Activated CD8-positive, alpha-beta memory T cell treated with anti-CD3 and anti-CD28 coated beads for 48 hours (primary cell): ENCODE measurements around the gene TBCD.
"Not testable (repeated sequence)": the region's sequence is repeated elsewhere in the genome, so short reads cannot be mapped to it uniquely, and the experiment has no call there.

Source experiments
- DNase-seq, 3 experiments: peaks; one replicate each; pipeline ENCODE4 v3.0.0-alpha.2; 2020; ENCODE audit warnings: low read depth in 2 of 3, low spot score in 2 of 3

Gene TBCD

GRCh38 chr17:82729479-82730260 is 22.2 kb upstream of the TBCD start:
- no peak for DNase-seq

- no peak for DNase-seq
Observed at GRCh38 chr17:82732118-82732743, 19.6 kb upstream of the TBCD start.

DNA sequence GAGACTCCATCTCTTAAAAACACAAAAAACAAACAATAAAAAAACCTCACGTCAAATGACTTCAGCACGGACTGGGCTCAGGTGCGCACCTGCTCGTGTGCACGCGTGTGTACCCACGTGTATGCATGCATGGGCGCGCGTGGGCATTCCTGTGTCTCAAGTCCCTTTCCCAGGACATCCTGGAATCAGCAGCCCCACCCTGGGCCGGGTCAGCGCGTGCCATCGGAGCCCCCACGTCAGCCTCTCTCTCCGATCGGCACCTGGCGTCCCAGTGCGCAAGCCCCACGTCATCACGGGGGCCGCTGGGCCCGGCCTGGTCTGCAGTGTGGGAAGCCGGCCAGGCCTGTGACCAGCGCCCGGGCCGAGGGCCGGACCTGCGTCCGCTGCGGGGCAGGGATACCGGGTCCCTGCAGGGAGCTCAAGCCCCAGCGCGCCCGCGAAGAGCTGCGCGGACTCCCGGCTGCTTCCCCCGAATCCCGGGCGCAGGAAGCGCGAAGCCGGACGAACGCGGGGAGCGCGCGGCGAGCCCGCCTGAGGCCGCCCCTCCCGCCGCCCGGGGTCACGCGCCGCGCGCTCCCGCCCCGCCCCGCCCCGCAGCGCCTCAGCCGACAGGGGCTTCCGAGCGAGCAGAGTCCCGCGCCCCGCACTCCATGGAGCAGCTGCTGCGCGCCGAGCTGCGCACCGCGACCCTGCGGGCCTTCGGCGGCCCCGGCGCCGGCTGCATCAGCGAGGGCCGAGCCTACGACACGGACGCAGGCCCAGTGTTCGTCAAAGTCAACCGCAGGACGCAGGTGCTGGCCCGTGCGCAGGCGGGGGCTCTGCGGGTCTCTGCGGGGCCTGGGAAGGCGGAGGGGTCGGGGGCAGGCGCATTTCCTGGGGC is 16.6 kb upstream of the TBCD start, which contains the start of gene FN3K:
TSS of gene FN3K (plus strand) at position 629 of the 880 bp plus-strand sequence. CDS start at position 651, 22 bp downstream.
- DNase-seq = no peak

DNA sequence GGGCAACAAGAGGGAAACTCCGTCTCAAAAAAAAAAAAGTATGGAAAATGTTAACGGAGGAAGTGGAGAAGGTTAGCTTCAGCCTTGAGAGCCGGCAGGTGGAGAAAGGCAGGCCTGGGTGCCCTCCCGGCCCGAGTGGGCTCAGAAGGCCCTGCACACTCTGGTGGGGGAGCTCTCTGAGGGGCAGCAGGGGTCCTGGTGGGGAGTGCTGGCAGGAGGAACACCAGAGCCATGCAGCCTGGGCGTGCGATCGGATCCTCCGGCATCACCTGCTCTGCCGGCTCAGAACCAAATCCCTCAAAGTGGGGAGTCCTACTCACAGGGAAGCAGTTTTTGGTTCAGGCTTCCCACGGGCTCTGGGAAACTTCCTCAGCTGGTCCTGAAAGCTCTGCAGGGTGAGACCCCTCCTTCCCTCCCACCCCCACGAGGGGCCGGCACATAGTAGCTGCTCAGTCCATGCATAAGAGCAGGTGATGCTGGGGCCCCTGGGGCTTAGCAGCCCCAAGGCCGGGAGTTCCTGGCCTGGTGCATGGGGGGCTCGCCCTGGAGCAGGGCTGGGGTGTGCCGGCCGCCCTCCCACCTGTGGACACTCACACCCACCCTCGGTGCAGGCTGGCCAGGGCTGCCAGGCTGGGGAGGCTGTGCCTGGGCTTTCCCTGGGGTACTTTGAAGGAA is 15.2 kb upstream of the TBCD start:
- DNase-seq = no peak

- DNase-seq = no peak
Observed at GRCh38 chr17:82737967-82738877, 13.6 kb upstream of the TBCD start.

DNA sequence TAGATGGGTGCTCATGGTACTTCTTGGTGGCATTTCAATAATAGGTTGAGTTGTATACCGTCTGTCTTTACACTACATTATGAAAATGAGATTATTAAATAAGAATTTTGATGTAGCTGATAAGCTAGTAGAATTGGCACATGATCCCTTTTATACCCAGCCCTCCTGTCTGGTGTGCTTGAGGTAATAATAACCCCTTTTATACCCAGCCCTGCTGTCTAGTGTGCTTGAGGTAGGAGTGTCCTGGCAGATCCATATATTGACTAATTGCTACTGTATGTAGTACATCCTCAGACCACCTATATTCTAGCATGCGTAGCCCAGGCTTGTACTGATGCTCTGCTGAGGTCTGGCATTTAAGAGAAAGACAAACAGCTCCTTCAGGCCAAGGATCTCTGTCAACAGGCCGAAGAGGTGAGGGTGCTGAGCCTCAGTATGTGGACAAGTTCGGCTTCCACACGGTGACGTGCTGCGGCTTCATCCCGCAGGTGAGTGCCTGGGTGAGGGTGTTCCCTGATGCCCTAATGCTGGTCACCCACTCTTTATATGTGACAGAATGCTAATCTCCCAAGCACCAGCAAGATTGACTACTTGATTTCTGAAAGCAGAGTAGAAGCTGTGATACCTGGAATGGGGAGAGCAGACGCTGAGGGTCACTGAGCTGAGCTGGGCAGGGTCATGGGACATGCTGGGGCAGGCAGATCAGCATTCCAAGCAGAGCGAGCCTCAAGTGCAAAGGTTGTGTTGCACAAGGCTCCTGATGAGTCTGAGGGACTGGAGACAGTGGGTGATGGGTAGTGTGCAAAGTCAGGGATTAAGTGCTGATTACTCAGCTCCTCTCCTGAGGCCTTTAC is 10.7 kb upstream of the TBCD start:
- no peak for DNase-seq

DNA sequence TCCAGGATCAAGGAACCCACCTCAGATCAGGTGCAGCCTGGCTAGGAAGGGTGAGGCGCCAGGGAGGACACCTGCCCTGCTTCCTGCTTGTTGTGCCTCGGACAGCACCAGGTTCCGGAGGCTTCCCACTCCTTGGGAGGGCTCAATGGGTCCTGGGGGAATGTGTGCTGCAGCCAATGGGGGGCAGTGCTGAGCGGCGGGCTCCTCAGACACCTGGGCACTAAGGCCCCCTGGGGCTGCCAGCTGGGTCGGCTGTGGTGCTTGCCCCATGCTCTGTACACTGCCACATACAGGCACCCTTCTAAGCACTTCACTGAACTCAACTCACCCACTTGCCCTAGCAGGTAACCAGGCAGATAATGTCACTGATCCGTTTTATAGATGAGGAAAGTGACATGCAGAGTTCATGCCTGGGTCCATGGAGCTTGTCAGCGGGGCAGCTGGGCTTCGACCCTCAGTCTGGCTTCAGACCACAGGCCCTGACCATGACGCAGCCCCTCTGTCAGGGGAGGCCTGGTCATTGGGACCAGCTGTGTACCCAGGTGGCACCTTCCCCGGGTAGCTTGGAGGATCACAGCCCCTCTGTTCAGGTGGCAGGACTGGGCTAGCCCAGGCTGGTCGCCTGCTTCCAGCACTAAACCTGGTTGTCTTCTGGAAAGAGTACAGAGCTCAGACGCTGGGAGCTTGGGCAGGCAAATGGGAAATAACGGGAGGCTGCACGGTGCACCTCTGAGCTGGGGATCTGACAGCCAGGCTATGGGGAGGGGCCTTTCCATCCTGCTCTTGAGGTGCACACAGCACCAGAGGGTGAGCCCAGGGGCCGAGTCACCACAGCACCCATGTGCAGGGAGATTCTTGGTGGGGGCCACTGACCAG is 8.3 kb upstream of the TBCD start:
- no peak for DNase-seq

DNA sequence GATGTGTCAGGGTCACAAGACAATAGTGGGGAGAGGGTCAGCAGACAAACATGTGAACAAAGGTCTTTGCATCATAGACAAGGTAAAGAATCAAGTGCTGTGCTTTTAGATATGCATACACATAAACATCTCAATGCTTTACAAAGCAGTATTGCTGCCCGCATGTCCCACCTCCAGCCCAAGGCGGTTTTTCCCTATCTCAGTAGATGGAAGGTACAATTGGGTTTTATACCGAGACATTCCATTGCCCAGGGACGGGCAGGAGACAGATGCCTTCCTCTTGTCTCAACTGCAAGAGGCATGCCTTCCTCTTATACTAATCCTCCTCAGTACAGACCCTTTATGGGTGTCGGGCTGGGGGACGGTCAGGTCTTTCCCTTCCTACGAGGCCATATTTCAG is 7.1 kb upstream of the TBCD start:
- not testable (repeated sequence) for DNase-seq

DNA sequence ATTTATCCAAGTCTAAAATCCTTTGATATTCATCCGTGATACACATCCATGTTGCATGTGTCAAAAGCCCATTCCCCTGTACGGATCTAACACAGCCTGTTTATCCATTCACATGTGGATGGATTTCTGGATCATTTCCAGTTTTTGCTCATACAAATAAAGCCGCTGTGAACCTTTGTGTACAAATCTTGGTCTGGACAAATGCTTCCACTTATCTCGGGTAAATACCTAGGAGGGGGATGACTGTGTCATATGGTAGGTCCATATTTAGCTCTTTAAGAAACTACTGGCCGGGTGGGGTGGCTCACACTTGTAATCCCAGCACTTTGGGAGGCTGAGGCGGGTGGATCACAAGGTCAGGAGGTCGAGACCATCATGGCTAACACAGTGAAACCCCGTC is 6.3 kb upstream of the TBCD start:
- no peak for DNase-seq

GRCh38 chr17:82748756-82749155 is 3.1 kb upstream of the TBCD start:
- no peak for DNase-seq

DNA sequence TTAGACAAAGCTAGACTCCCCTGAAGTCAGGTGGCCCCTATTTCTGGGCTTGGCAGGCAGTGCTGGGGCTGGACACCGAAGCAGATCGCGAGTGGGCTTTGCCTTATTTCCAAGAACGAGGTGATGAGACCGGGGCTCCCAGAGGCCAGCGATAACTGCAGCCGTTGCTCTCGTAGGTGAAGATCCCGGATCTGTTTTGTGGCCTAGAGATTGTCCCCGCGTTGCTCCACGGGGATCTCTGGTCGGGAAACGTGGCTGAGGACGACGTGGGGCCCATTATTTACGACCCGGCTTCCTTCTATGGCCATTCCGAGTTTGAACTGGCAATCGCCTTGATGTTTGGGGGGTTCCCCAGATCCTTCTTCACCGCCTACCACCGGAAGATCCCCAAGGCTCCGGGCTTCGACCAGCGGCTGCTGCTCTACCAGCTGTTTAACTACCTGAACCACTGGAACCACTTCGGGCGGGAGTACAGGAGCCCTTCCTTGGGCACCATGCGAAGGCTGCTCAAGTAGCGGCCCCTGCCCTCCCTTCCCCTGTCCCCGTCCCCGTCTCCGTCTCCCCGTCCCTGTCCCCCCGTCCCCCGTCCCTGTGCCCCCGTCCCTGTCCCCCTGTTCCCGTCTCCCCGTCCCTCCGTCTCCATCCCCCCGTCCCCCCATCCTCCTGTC is 1.5 kb upstream of the TBCD start:
- no peak for DNase-seq

DNA sequence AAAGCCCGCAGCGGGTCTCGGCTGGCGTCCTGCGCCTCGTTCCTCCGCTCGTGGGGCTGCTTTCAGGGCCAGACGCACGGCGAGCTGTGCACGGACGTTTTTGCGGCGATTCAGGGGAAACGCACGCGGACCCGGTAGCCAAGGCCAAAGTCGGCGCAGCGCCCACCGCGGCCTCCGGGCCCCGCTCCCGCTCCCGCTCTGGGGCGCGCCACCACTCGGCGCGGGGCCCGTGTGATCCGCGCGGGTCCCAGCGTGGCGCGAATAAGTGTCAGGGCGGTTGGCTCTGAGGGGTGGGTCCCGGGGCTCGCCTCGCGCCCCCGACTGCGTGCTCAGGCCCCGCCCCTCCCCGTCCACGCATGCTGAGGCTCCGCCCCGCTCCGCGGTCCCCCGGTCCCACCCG is 694 bp upstream of the TBCD start:
- no peak for DNase-seq

- no peak for DNase-seq
Observed at GRCh38 chr17:82752371-82753200, 721 bp downstream of the TBCD start.

GRCh38 chr17:82753201-82753464 is 1.3 kb downstream of the TBCD start:
- DNase-seq = no peak

DNA sequence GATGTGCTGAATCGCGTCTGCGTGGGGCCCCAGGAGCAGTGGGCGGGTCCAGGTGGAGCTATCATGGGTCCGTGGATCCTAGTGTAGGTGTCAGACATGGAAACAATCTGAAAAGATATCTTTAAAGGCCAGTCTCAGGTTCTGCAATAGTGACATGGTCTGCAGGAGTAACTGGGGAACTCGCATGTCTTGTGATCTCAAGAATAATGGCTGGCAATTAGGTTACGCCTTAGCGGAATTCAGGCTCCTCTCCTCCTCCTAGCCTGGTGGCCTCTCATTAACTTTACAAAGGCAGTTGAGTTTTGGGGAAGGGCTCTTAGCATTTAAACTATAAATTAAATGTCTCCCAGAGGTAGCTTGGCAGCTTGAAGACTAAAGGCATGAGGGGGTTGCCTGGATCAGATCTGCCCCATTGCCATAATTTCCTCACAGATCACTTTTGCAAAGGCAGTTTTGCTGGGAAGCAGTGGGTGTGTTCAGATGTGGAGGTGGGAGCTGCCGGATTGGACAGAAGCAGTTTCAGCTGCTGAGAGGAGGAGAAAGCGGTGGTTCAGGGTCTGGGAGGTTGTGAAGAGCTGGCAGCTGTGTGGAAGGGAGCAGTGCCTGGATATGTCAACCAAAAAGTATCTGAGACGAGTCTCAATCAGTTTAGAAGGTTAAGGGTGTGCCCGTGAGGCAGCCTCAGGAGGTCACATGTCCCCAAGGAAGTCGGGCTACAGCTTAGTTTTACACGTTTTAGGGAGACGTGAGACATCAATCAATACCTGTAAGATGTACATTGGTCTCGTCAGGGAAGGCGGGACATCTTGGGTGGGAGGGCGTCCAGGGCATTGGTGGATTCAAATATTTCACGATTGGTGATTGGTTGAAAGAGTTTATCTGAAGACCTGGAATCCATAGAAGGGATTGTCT is 2.7 kb downstream of the TBCD start:
- no peak for DNase-seq

GRCh38 chr17:82756166-82756565 is 4.3 kb downstream of the TBCD start:
- no peak for DNase-seq
